HCT116 (cell line): ENCODE data around the gene SUPT3H. TPM values are rescaled to one million over a fixed set of nuclear protein-coding genes. Genes with fewer than 3 reads are reported as not detected.

Experiments
- ATAC-seq: fragments of 200-7000 bp; cut with Tn5 transposase; 2 replicates; pipeline ENCODE4 v1.9.1; 2020; ENCODE audit warnings: mild to moderate bottlenecking, moderate library complexity
- BruUV-seq: library from RNA; stranded (reverse); fragments of 400-500 nt; replicated peaks from 2 replicates; lab custom pipeline; 2021; lab: Mats Ljungman, UMichigan
- CTCF ChIA-PET: fragments of 300-600 bp; sonication (Branson Sonifier 250); formaldehyde crosslinking; loops from one replicate; lab custom pipeline; 2021; ENCODE audit warnings: antibody characterized with exemption; lab: Charles Lee
- POLR2A ChIA-PET: fragments of 300-600, 350-600 bp; sonication (Branson Sonifier 250); formaldehyde crosslinking; loops from one replicate; lab custom pipeline; 2021; ENCODE audit warnings: antibody characterized with exemption; lab: Charles Lee
- RAD21 ChIA-PET, 2 experiments: fragments of 300-600 bp; sonication (Branson Sonifier 250); formaldehyde crosslinking; loops; one replicate each; lab custom pipeline; 2023; ENCODE audit warnings: low total read pairs in 2 of 2; ENCODE audit not compliant: uncharacterized antibody in 2 of 2, unreplicated experiment in 2 of 2, low non-redundant PET in 1 of 2; lab: Charles Lee
- DNase-seq: peaks from one replicate; pipeline ENCODE4 v3.0.0-alpha.2; 2010; ENCODE audit warnings: low read depth, low spot score
- H2AFZ ChIP-seq: fragments of 200-600 bp; shearing (Covaris generic), sonication (generic); 2 replicates; pipeline ENCODE4 v1.6.1; 2017; ENCODE audit warnings: low read depth, mixed run types, mixed read lengths, antibody characterized with exemption, low read length; ENCODE audit not compliant: poor library complexity, severe bottlenecking
- H3K27ac ChIP-seq: 2 replicates; pipeline ENCODE4 v1.5.1; 2012; ENCODE audit warnings: low read depth, low read length
- H3K27me3 ChIP-seq: fragments of 200-600 bp; sonication (generic); 2 replicates; pipeline ENCODE4 v1.6.1; 2016; ENCODE audit warnings: mixed run types, low read length, mixed read lengths; ENCODE audit not compliant: insufficient read depth
- H3K36me3 ChIP-seq, 2 experiments: fragments of 200-500 bp in 1 of 2; fragments of 200-600 bp in 1 of 2; sonication (Bioruptor generic) in 1 of 2; sonication (generic) in 1 of 2; 2 replicates each; pipeline versions ENCODE4 v1.5.1 to v1.6.1; 2014 to 2016; ENCODE audit warnings: low read length in 2 of 2, inconsistent platforms in 1 of 2, mixed read lengths in 1 of 2, mixed run types in 1 of 2; ENCODE audit not compliant: insufficient read depth in 2 of 2, control insufficient read depth in 1 of 2
- H3K4me1 ChIP-seq, 2 experiments: fragments of 200-600 bp in 1 of 2; sonication (generic) in 1 of 2; 2 replicates each; pipeline versions ENCODE4 v1.5.1 to v1.6.1; 2012 to 2017; ENCODE audit warnings: low read length in 2 of 2, inconsistent platforms in 1 of 2, mild to moderate bottlenecking in 1 of 2, mixed read lengths in 1 of 2, mixed run types in 1 of 2, moderate library complexity in 1 of 2; ENCODE audit not compliant: insufficient read depth in 2 of 2, control insufficient read depth in 1 of 2
- H3K4me2 ChIP-seq: fragments of 200-600 bp; sonication (generic); 2 replicates; pipeline ENCODE4 v1.6.1; 2017; ENCODE audit warnings: mixed run types, low read length, mixed read lengths
- H3K4me3 ChIP-seq, 2 experiments: fragments of 200-600 bp in 1 of 2; sonication (generic) in 1 of 2; replicated peaks in 1 of 2; 2 replicates each; pipeline ENCODE4 v1.5.1; 2011 to 2016; ENCODE audit warnings: low read length in 2 of 2, control low read depth in 1 of 2, low read depth in 1 of 2, mild to moderate bottlenecking in 1 of 2, mixed read lengths in 1 of 2, mixed run types in 1 of 2
- H3K79me2 ChIP-seq: fragments of 200-600 bp; sonication (generic); 2 replicates; pipeline ENCODE4 v1.6.1; 2017; ENCODE audit warnings: mild to moderate bottlenecking, mixed run types, low read length, moderate library complexity, mixed read lengths; ENCODE audit not compliant: insufficient read depth
- H3K9ac ChIP-seq: fragments of 200-600 bp; sonication (generic); 2 replicates; pipeline ENCODE4 v1.6.1; 2016; ENCODE audit warnings: low read length, mixed read lengths
- H3K9me2 ChIP-seq: fragments of 200-600 bp; sonication (generic), shearing (Covaris generic); 2 replicates; pipeline ENCODE4 v1.6.1; 2017; ENCODE audit warnings: mixed run types, mild to moderate bottlenecking, moderate library complexity; ENCODE audit not compliant: insufficient read depth
- H3K9me3 ChIP-seq, 2 experiments: fragments of 200-500 bp in 1 of 2; fragments of 200-600 bp in 1 of 2; sonication (Bioruptor generic) in 1 of 2; sonication (generic) in 1 of 2; 2 replicates each; pipeline ENCODE4 v1.6.1; 2014 to 2017; ENCODE audit warnings: low read length in 2 of 2, mixed read lengths in 2 of 2, inconsistent platforms in 1 of 2, low read depth in 1 of 2, mild to moderate bottlenecking in 1 of 2, mixed run types in 1 of 2, moderate library complexity in 1 of 2; ENCODE audit not compliant: control insufficient read depth in 1 of 2, insufficient read depth in 1 of 2
- H4K20me1 ChIP-seq: fragments of 200-600 bp; sonication (generic), shearing (Covaris generic); 2 replicates; pipeline ENCODE4 v1.6.1; 2017; ENCODE audit warnings: mixed run types, mild to moderate bottlenecking, moderate library complexity; ENCODE audit not compliant: insufficient read depth
- CEBPB ChIP-seq: IDR thresholded peaks from 2 replicates; pipeline ENCODE4 v1.6.1; 2012; ENCODE audit warnings: low read depth
- POLR2A ChIP-seq: IDR thresholded peaks from 2 replicates; pipeline ENCODE4 v1.7.0; 2011; ENCODE audit warnings: borderline replicate concordance; ENCODE audit not compliant: insufficient read depth, insufficient read length; ENCODE audit errors: extremely low read depth
- POLR2AphosphoS5 ChIP-seq: IDR thresholded peaks from 2 replicates; pipeline ENCODE4 v1.6.1; 2011; ENCODE audit warnings: mild to moderate bottlenecking, low read depth, low read length, moderate library complexity
- ZBTB33 ChIP-seq: IDR thresholded peaks from 2 replicates; pipeline ENCODE4 v1.6.1; 2011; ENCODE audit warnings: mild to moderate bottlenecking, low read length, moderate library complexity; ENCODE audit not compliant: insufficient replicate concordance; ENCODE audit errors: extremely low read depth
- intact Hi-C: fragments of 100-400 bp; cut with micrococcal nuclease; formaldehyde crosslinking; loops from 2 replicates; pipeline ENCODE4 v1.10.0; 2022
- total RNA-seq: library from RNA; stranded (reverse); gene quantifications from one replicate; pipeline ENCODE4 v1.2.1, GENCODE V29; 2021; ENCODE audit not compliant: unreplicated experiment

The SUPT3H gene
- total RNA-seq, 1 experiment from 2014 or later: 7.4 TPM

DNA sequence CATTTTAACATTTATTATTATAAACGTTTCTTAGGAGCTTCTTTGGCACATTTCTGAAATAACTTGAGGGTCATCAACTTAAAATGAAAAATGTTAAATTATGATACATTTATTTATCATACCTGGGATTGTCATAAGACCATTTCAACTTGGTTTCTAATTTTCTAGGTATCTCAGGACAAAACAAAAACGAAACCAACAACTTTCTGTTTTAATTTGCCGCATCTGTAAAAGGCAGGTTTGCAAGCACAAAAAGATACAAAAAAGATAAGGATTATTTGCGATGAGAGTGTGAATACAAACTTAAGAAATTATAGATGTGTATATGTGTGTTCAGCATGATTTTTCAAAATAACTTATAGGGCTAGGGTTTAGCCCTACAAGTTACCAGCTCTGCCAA lies 444.6 kb downstream of the SUPT3H start:
- ATAC-seq: no peak
- DNase-seq: no peak
- no peaks in the 10 kb centered on the region for H3K79me2 ChIP-seq
- no peak overlapping the region for H3K4me3 ChIP-seq
- no peaks in the 10 kb centered on the region for H3K36me3 ChIP-seq
- no peak overlapping the region for H3K9ac ChIP-seq
- intact Hi-C loops: no loop called here
- H3K4me1 ChIP-seq: no peaks in the 10 kb centered on the region
- ChIA-PET RAD21 (no interaction called here), POLR2A (no interaction called here), CTCF (no interaction called here)
- no peaks in the 10 kb centered on the region for H3K9me2 ChIP-seq
- no peak overlapping the region for H3K4me2 ChIP-seq
- no peaks in the 10 kb centered on the region for H4K20me1 ChIP-seq
- H3K27ac ChIP-seq: no peak overlapping the region
- no peaks in the 10 kb centered on the region for H3K27me3 ChIP-seq
- no TSS peak for BruUV-seq
- TF ChIP-seq ZBTB33: no peak
- H3K9me3 ChIP-seq: no peaks in the 10 kb centered on the region
- no peak overlapping the region for H2AFZ ChIP-seq

DNA sequence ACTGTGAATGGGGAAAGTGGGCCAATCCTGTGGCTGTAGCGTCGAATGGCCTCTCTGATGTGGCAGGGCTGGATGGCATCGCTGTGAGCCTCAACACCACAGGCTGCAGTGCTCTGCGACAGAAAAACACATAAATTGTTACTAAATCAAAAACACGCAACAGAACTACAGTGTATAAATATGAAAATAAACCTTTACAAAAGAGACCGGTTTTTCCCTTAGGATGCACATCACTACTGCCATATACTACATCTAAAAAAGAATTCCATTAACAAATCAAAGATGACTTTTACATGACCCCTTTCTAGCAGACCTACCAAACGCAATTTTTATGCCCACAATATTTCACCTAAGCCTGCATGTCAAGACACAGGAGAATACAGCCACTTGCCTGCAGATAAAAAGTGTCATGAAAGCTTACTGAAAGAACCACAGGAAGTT lies 445.1 kb downstream of the SUPT3H start:
- H3K4me3 ChIP-seq: no peak overlapping the region
- H3K9me3 ChIP-seq: no peaks in the 10 kb centered on the region
- no peaks in the 10 kb centered on the region for H3K27me3 ChIP-seq
- no peaks in the 10 kb centered on the region for H3K79me2 ChIP-seq
- no peaks in the 10 kb centered on the region for H3K4me1 ChIP-seq
- no peak overlapping the region for H3K9ac ChIP-seq
- ATAC-seq: no peak
- DNase-seq: no peak
- CTCF ChIA-PET: no interaction called here
- no peak overlapping the region for H2AFZ ChIP-seq
- no peak overlapping the region for H3K27ac ChIP-seq
- intact Hi-C loops: no loop called here
- no peak overlapping the region for H3K4me2 ChIP-seq
- H3K9me2 ChIP-seq: no peaks in the 10 kb centered on the region
- no TSS peak for BruUV-seq
- POLR2A ChIA-PET: no interaction called here
- RAD21 ChIA-PET: no interaction called here
- TF ChIP-seq POLR2AphosphoS5 (no peak), CEBPB (no peak), POLR2A (no peak)
- TF ChIP-seq, all 23 proteins: peak for 0
- Histone ChIP-seq H3K36me3 (no peaks in the 10 kb centered on the region), H4K20me1 (no peaks in the 10 kb centered on the region)
